ENCODE measurements around the gene DTX4.

- TF ChIP-seq, protein P1, sequence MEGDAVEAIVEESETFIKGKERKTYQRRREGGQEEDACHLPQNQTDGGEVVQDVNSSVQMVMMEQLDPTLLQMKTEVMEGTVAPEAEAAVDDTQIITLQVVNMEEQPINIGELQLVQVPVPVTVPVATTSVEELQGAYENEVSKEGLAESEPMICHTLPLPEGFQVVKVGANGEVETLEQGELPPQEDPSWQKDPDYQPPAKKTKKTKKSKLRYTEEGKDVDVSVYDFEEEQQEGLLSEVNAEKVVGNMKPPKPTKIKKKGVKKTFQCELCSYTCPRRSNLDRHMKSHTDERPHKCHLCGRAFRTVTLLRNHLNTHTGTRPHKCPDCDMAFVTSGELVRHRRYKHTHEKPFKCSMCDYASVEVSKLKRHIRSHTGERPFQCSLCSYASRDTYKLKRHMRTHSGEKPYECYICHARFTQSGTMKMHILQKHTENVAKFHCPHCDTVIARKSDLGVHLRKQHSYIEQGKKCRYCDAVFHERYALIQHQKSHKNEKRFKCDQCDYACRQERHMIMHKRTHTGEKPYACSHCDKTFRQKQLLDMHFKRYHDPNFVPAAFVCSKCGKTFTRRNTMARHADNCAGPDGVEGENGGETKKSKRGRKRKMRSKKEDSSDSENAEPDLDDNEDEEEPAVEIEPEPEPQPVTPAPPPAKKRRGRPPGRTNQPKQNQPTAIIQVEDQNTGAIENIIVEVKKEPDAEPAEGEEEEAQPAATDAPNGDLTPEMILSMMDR (IDR thresholded peaks at IDR 0.05) = no peak
- TF ChIP-seq POLR2AphosphoS5 (IDR thresholded peaks at IDR 0.05) = no peak
Observed at GRCh38 chr11:59188954-59189353, 17.0 kb downstream of the DTX4 start.

Data from esophagus muscularis mucosa (tissue), 3 donors.